ENCODE measurements around the gene KCNK5. TPM values are rescaled to one million over a fixed set of nuclear protein-coding genes. Genes with fewer than 3 reads are reported as not detected.

KCNK5 gene
- total RNA-seq, 2 experiments from 2014 or later = 0.30 to 0.47 TPM

DNA sequence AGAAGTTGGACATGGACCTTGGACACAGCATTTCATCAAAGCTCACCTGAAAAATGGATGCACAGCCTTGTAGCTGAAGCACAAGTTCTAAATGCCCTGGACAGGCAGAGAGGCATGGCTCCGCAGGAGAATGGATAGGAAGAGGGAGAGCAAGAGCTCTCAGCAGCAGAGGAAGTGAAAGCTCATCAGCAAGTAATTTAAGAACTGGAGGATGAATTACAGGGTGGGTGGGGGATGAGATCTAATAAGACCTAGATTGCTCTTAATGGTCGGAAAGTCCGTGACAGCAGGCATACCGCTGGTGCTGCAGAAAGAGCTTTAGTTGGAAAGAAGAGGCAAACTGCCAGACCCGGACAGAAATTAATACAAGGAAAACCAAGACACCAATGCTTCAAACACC lies 77.0 kb downstream of the KCNK5 start:
- H3K9me3 ChIP-seq (ENCODE audit: control insufficient read depth in 1 of 2, insufficient read depth in 1 of 2, low read length in 2 of 2) = no peaks in the 10 kb centered on the region
- H3K27me3 ChIP-seq (ENCODE audit: control insufficient read depth in 1 of 2, insufficient read depth in 2 of 2, low read length in 2 of 2) = peaks cover 0 to 2% of the 10 kb centered on the region in 2 experiments
- ChIA-PET CTCF (no interaction called here), POLR2A (no interaction called here)
- Mint-ChIP-seq H3K9me3 (no peaks in the 10 kb centered on the region), H3K36me3 (ENCODE audit: low read depth) (no peaks in the 10 kb centered on the region), H3K4me1 (ENCODE audit: low read depth) (peaks cover 10% of the 10 kb centered on the region), H3K27me3 (peaks cover 8% of the 10 kb centered on the region), H3K4me3 (no peak overlapping the region), H3K27ac (no peak overlapping the region)
- no peak overlapping the region for H3K27ac ChIP-seq (ENCODE audit: low read depth in 1 of 2, low read length in 2 of 2)
- DNase-seq = no peak
- H3K4me1 ChIP-seq (ENCODE audit: insufficient read depth, low read length) = no peaks in the 10 kb centered on the region
- no peaks in the 10 kb centered on the region for H3K36me3 ChIP-seq (ENCODE audit: insufficient read depth, low read length)
- ATAC-seq (ENCODE audit: poor library complexity) = no peak
- intact Hi-C loops (cut with DNase I, micrococcal nuclease) = no loop called here
- H3K4me3 ChIP-seq (ENCODE audit: low read length) = no peak overlapping the region
- TF ChIP-seq, protein P1, sequence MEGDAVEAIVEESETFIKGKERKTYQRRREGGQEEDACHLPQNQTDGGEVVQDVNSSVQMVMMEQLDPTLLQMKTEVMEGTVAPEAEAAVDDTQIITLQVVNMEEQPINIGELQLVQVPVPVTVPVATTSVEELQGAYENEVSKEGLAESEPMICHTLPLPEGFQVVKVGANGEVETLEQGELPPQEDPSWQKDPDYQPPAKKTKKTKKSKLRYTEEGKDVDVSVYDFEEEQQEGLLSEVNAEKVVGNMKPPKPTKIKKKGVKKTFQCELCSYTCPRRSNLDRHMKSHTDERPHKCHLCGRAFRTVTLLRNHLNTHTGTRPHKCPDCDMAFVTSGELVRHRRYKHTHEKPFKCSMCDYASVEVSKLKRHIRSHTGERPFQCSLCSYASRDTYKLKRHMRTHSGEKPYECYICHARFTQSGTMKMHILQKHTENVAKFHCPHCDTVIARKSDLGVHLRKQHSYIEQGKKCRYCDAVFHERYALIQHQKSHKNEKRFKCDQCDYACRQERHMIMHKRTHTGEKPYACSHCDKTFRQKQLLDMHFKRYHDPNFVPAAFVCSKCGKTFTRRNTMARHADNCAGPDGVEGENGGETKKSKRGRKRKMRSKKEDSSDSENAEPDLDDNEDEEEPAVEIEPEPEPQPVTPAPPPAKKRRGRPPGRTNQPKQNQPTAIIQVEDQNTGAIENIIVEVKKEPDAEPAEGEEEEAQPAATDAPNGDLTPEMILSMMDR (IDR thresholded peaks at IDR 0.05) = no peak

DNA sequence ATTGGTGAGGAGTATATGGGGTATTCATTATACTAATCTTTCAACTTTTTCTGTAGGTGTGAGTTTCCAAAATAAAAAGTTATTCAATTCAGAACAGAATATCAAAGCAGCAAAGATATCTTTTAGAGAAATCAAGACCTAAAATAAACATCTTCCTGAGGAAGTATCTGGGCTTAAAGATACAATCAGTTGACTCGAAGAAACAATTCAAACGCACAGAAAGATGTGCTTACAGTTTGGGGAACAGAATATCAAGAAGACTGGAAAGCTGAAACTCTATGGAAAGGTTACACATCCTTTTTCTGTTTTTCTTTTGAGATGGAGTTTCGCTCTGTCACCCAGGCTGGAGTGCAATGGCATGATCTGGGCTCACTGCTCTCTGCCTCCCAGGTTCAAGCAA lies 78.1 kb downstream of the KCNK5 start:
- ATAC-seq (ENCODE audit: poor library complexity) (no peak), DNase-seq (no peak)
- H3K36me3 ChIP-seq (ENCODE audit: insufficient read depth, low read length) = no peaks in the 10 kb centered on the region
- H3K4me1 ChIP-seq (ENCODE audit: insufficient read depth, low read length) = no peaks in the 10 kb centered on the region
- Mint-ChIP-seq H3K4me1 (ENCODE audit: low read depth) (peaks cover 10% of the 10 kb centered on the region), H3K36me3 (ENCODE audit: low read depth) (no peaks in the 10 kb centered on the region), H3K27me3 (peaks cover 10% of the 10 kb centered on the region), H3K27ac (no peak overlapping the region), H3K9me3 (no peaks in the 10 kb centered on the region), H3K4me3 (no peak overlapping the region)
- peaks cover 0 to 2% of the 10 kb centered on the region in 2 experiments for H3K27me3 ChIP-seq (ENCODE audit: control insufficient read depth in 1 of 2, insufficient read depth in 2 of 2, low read length in 2 of 2)
- no peak overlapping the region for H3K4me3 ChIP-seq (ENCODE audit: low read length)
- H3K9me3 ChIP-seq (ENCODE audit: control insufficient read depth in 1 of 2, insufficient read depth in 1 of 2, low read length in 2 of 2) = no peaks in the 10 kb centered on the region
- CTCF ChIA-PET = no interaction called here
- POLR2A ChIA-PET = no interaction called here
- no peak overlapping the region for H3K27ac ChIP-seq (ENCODE audit: low read depth in 1 of 2, low read length in 2 of 2)
- TF ChIP-seq, protein P1 (IDR thresholded peaks at IDR 0.05) = no peak
- intact Hi-C loops (cut with DNase I, micrococcal nuclease) = no loop called here

DNA sequence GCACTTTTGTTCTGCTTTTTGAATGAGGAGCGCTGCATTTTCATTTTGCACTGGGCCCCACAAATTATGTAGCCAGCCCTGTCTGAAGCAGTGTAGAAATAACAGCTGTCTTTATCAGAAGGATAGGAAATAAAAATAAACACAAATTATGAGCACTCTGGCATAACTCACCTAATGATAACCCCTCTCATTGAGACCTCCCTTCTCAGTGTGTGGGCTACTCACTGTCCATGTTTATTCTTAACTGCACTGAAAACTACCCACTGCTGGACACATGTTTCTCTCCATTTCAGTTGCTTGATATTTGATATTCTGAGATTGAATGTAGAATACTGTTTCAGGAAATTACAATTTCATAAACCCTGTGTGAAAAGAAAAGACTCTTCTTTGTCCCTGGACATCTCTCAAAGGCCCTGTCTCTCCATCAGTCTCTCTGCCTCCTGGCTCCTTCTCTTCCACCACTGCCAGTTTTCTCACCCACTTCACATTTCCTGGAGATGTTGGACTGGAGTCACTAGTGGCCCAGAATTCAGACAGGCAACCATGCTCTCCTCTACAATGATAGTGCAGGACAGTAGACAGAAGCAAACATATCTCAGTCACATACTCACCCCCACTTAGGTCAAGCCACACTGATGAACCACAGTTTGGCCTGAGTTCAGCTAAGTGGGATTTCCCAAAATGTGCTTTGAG lies 84.6 kb downstream of the KCNK5 start:
- no peak overlapping the region for H3K27ac Mint-ChIP-seq
- ChIA-PET CTCF (no interaction called here), POLR2A (no interaction called here)
- no peak overlapping the region for H3K27ac ChIP-seq (ENCODE audit: low read depth in 1 of 2, low read length in 2 of 2)
- ATAC-seq (ENCODE audit: poor library complexity) = no peak
- H3K4me1 ChIP-seq (ENCODE audit: insufficient read depth, low read length) = peaks cover 5% of the 10 kb centered on the region
- no peaks in the 10 kb centered on the region for H3K27me3 ChIP-seq (ENCODE audit: control insufficient read depth in 1 of 2, insufficient read depth in 2 of 2, low read length in 2 of 2)
- no peaks in the 10 kb centered on the region for H3K9me3 Mint-ChIP-seq
- H3K4me1 Mint-ChIP-seq (ENCODE audit: low read depth) = no peaks in the 10 kb centered on the region
- no peaks in the 10 kb centered on the region for H3K36me3 Mint-ChIP-seq (ENCODE audit: low read depth)
- H3K9me3 ChIP-seq (ENCODE audit: control insufficient read depth in 1 of 2, insufficient read depth in 1 of 2, low read length in 2 of 2) = peaks cover 0 to 4% of the 10 kb centered on the region in 2 experiments
- TF ChIP-seq, protein P1 (IDR thresholded peaks at IDR 0.05) = no peak
- H3K36me3 ChIP-seq (ENCODE audit: insufficient read depth, low read length) = no peaks in the 10 kb centered on the region
- intact Hi-C loops (cut with DNase I, micrococcal nuclease) = no loop called here
- peaks cover 27% of the 10 kb centered on the region for H3K27me3 Mint-ChIP-seq
- DNase-seq = no peak
- no peak overlapping the region for H3K4me3 Mint-ChIP-seq
- H3K4me3 ChIP-seq (ENCODE audit: low read length) = no peak overlapping the region

Measured in CD4-positive, alpha-beta T cell (primary cell).